Panc1 (cell line): ENCODE data around the gene TES. TPM values are rescaled to one million over a fixed set of nuclear protein-coding genes. Genes with fewer than 3 reads are reported as not detected.
"Not testable (repeated sequence)": the region's sequence is repeated elsewhere in the genome, so short reads cannot be mapped to it uniquely, and the experiment has no call there.

Experiments used
- ATAC-seq: fragments of 200-7000 bp; cut with Tn5 transposase; 2 replicates; pipeline ENCODE4 v1.9.1; 2020; ENCODE audit warnings: mild to moderate bottlenecking, moderate library complexity
- BruUV-seq: library from RNA; stranded (reverse); fragments of 400-500 nt; replicated peaks from 2 replicates; lab custom pipeline; 2021; lab: Mats Ljungman, UMichigan
- CTCF ChIA-PET: fragments of 300-600 bp; sonication (Branson Sonifier 250); formaldehyde crosslinking; loops from one replicate; lab custom pipeline; 2022; ENCODE audit warnings: antibody characterized with exemption; lab: Charles Lee
- POLR2A ChIA-PET: fragments of 300-600 bp; sonication (Branson Sonifier 250); formaldehyde crosslinking; loops from one replicate; lab custom pipeline; 2022; ENCODE audit warnings: antibody characterized with exemption; lab: Charles Lee
- DNase-seq: peaks from one replicate; pipeline ENCODE4 v3.0.0-alpha.2; 2010; ENCODE audit warnings: low read depth, low spot score
- H3K27ac ChIP-seq: 2 replicates; pipeline ENCODE4 v1.5.1; 2011; ENCODE audit warnings: mild to moderate bottlenecking, low read length, inconsistent platforms
- H3K27me3 ChIP-seq: fragments of 200-500 bp; sonication (Bioruptor generic); 2 replicates; pipeline ENCODE4 v1.6.0; 2014; ENCODE audit warnings: low read length, inconsistent platforms; ENCODE audit not compliant: control insufficient read depth, insufficient read depth
- H3K36me3 ChIP-seq: fragments of 200-500 bp; sonication (Bioruptor generic); 2 replicates; pipeline ENCODE4 v1.5.1; 2014; ENCODE audit warnings: inconsistent platforms, mild to moderate bottlenecking, low read length, moderate library complexity; ENCODE audit not compliant: control insufficient read depth, insufficient read depth
- H3K4me1 ChIP-seq: 2 replicates; pipeline ENCODE4 v1.5.1; 2011; ENCODE audit warnings: inconsistent platforms, mild to moderate bottlenecking, low read length, moderate library complexity; ENCODE audit not compliant: control insufficient read depth, insufficient read depth
- H3K4me3 ChIP-seq, 2 experiments: 2 replicates each; pipeline ENCODE4 v1.5.1; 2011 to 2012; ENCODE audit warnings: low read depth in 2 of 2, low read length in 2 of 2, mild to moderate bottlenecking in 2 of 2, inconsistent platforms in 1 of 2, moderate library complexity in 1 of 2
- H3K9me3 ChIP-seq: fragments of 200-500 bp; sonication (Bioruptor generic); 2 replicates; pipeline ENCODE4 v1.5.1; 2014; ENCODE audit warnings: low read depth, mild to moderate bottlenecking, inconsistent platforms, low read length, moderate library complexity; ENCODE audit not compliant: control insufficient read depth, insufficient read depth
- CTCF ChIP-seq: fragments of 450-650 bp; IDR thresholded peaks from 2 replicates; pipeline ENCODE4 v1.5.1; 2017; ENCODE audit warnings: mild to moderate bottlenecking
- POLR2AphosphoS5 ChIP-seq: IDR thresholded peaks from 2 replicates; pipeline ENCODE4 v1.6.1; 2012; ENCODE audit warnings: mild to moderate bottlenecking, low read depth, low read length, moderate library complexity
- SIN3A ChIP-seq: IDR thresholded peaks from 2 replicates; pipeline ENCODE4 v1.6.1; 2012; ENCODE audit warnings: low read depth, mild to moderate bottlenecking, low read length, moderate library complexity, borderline replicate concordance; ENCODE audit not compliant: insufficient read depth
- TCF7L2 ChIP-seq: IDR thresholded peaks from 2 replicates; pipeline ENCODE4 v1.6.1; 2011; ENCODE audit warnings: mild to moderate bottlenecking, low read depth, low read length, inconsistent platforms
- in situ Hi-C: cut with HindIII; loops from 2 replicates; pipeline ENCODE4 v1.10.0; 2016; ENCODE audit warnings: low sequenced_read_pairs, low pct_unique_long_range_greater_than_20kb
- intact Hi-C: fragments of 100-400 bp; cut with micrococcal nuclease; formaldehyde crosslinking; loops from one replicate; pipeline ENCODE4 v1.10.0; 2022; ENCODE audit not compliant: unreplicated experiment
- total RNA-seq: library from RNA; stranded (reverse); gene quantifications from one replicate; pipeline ENCODE4 v1.2.1, GENCODE V29; 2021; ENCODE audit not compliant: unreplicated experiment

Gene TES
- total RNA-seq, 1 experiment from 2014 or later: 99.4 TPM

GRCh38 chr7:116173051-116174028 lies 37.0 kb upstream of the TES start:
- TF ChIP-seq CTCF (peak; percentile 60; the same call in 1 of the 2 replicates), TCF7L2 (no peak)
- ChIA-PET CTCF (interaction anchor here (0.9 to 1.0 kb wide), 2 partner anchors 63 to 68 kb away, joined by 3 to 4 read pairs; no protein-coding TSS in a partner anchor), POLR2A (interaction anchor here (0.5 kb wide), 1 partner anchor 743 kb away, joined by 4 read pairs; no protein-coding TSS in a partner anchor)
- H3K9me3 ChIP-seq: no peaks in the 10 kb centered on the region
- no peak overlapping the region for H3K4me3 ChIP-seq
- intact Hi-C loops (loop anchor here (2.0 to 10.0 kb wide), 4 partner anchors 63 to 941 kb away; no protein-coding TSS in a partner anchor), in situ Hi-C loops (no loop called here)
- H3K36me3 ChIP-seq: no peaks in the 10 kb centered on the region
- DNase-seq (peak; percentile 80), ATAC-seq (peak; percentile 68)
- no TSS peak for BruUV-seq
- H3K27me3 ChIP-seq: peaks cover 2% of the 10 kb centered on the region; the same call in 1 of the 2 replicates
- H3K4me1 ChIP-seq: peaks cover 15% of the 10 kb centered on the region
- H3K27ac ChIP-seq: peak overlapping the region; percentile 73; the same call in 1 of the 2 replicates

GRCh38 chr7:116175095-116175494 lies 35.2 kb upstream of the TES start:
- intact Hi-C loops: loop anchor here (5.0 to 10.0 kb wide), 2 partner anchors 42 to 940 kb away; no protein-coding TSS in a partner anchor
- DNase-seq, ATAC-seq, H3K27me3 ChIP-seq, H3K27ac ChIP-seq, BruUV-seq, H3K4me3 ChIP-seq, H3K36me3 ChIP-seq, POLR2A ChIA-PET, H3K9me3 ChIP-seq, CTCF ChIA-PET, in situ Hi-C loops: not testable (repeated sequence)
- peaks cover 15% of the 10 kb centered on the region for H3K4me1 ChIP-seq

- CTCF ChIA-PET: interaction anchor here (0.5 to 1.0 kb wide), 4 partner anchors 41 to 1133 kb away, joined by 3 read pairs; no protein-coding TSS in a partner anchor
- H3K4me3 ChIP-seq: no peak overlapping the region
- intact Hi-C loops (loop anchor here (5.0 to 10.0 kb wide), 2 partner anchors 41 to 939 kb away; no protein-coding TSS in a partner anchor), in situ Hi-C loops (no loop called here)
- peaks cover 18% of the 10 kb centered on the region for H3K4me1 ChIP-seq
- BruUV-seq: no TSS peak
- H3K27ac ChIP-seq: peak overlapping the region; percentile 24; the same call in 1 of the 2 replicates
- ATAC-seq: no peak
- no peak for DNase-seq
- peaks cover 2% of the 10 kb centered on the region; the same call in 1 of the 2 replicates for H3K27me3 ChIP-seq
- POLR2A ChIA-PET: interaction anchor here (0.6 kb wide), 1 partner anchor 309 kb away, joined by 3 read pairs; no protein-coding TSS in a partner anchor
- H3K9me3 ChIP-seq: no peaks in the 10 kb centered on the region
- TF ChIP-seq SIN3A: no peak
- TF ChIP-seq POLR2AphosphoS5: no peak
- no peak for TF ChIP-seq TCF7L2
- no peaks in the 10 kb centered on the region for H3K36me3 ChIP-seq
Observed at GRCh38 chr7:116176226-116176625, 34.1 kb upstream of the TES start.
